Mesenchymal stem cell (in vitro differentiated cells and primary cell): Measurements from ENCODE around the gene UROS.

ENCODE experiments used
- DNase-seq: peaks from one replicate; pipeline ENCODE4 v3.0.0-alpha.2; 2013
- H2AFZ ChIP-seq: one replicate; pipeline ENCODE4 v1.6.1; 2013; ENCODE audit warnings: low read depth, mild to moderate bottlenecking, control low read depth, inconsistent platforms, low read length, moderate library complexity
- H2AK5ac ChIP-seq: 2 replicates; pipeline ENCODE4 v1.6.1; 2013; ENCODE audit warnings: low read length, moderate library complexity, mild to moderate bottlenecking, inconsistent platforms; ENCODE audit not compliant: severe bottlenecking
- H2BK120ac ChIP-seq: one replicate; pipeline ENCODE4 v1.6.1; 2013; ENCODE audit warnings: low read depth, mild to moderate bottlenecking, inconsistent platforms, low read length, moderate library complexity
- H2BK12ac ChIP-seq, 2 experiments: one replicate each; pipeline ENCODE4 v1.6.1; 2013; ENCODE audit warnings: inconsistent platforms in 2 of 2, low read length in 2 of 2, mild to moderate bottlenecking in 2 of 2, moderate library complexity in 2 of 2, control low read depth in 1 of 2
- H2BK15ac ChIP-seq: one replicate; pipeline ENCODE4 v1.6.1; 2013; ENCODE audit warnings: mild to moderate bottlenecking, low read depth, inconsistent platforms; ENCODE audit not compliant: poor library complexity, severe bottlenecking
- H2BK5ac ChIP-seq: 2 replicates; pipeline ENCODE4 v1.6.1; 2013; ENCODE audit warnings: low read depth, mild to moderate bottlenecking, low read length, control low read depth, inconsistent platforms; ENCODE audit not compliant: poor library complexity, severe bottlenecking
- H3K14ac ChIP-seq, 2 experiments: one replicate each; pipeline ENCODE4 v1.6.1; 2013; ENCODE audit warnings: inconsistent platforms in 2 of 2, low read length in 2 of 2, control low read depth in 1 of 2, mild to moderate bottlenecking in 1 of 2, moderate library complexity in 1 of 2
- H3K18ac ChIP-seq, 2 experiments: one replicate each; pipeline ENCODE4 v1.6.1; 2013; ENCODE audit warnings: inconsistent platforms in 2 of 2, low read length in 2 of 2, control low read depth in 1 of 2, low read depth in 1 of 2, mild to moderate bottlenecking in 1 of 2
- H3K23ac ChIP-seq, 2 experiments: one replicate each; pipeline ENCODE4 v1.6.1; 2013; ENCODE audit warnings: inconsistent platforms in 2 of 2, low read length in 2 of 2, mild to moderate bottlenecking in 2 of 2, moderate library complexity in 2 of 2, control low read depth in 1 of 2
- H3K27ac ChIP-seq: 2 replicates; pipeline ENCODE4 v1.5.1; 2013; ENCODE audit warnings: mild to moderate bottlenecking, moderate library complexity, low read length, control low read depth, inconsistent platforms; ENCODE audit not compliant: poor library complexity, severe bottlenecking
- H3K27me3 ChIP-seq, 2 experiments: 2 replicates each; pipeline versions ENCODE4 v1.6.1 to v1.7.0; 2013; ENCODE audit warnings: low read length in 2 of 2, mild to moderate bottlenecking in 2 of 2, moderate library complexity in 2 of 2, control low read depth in 1 of 2, inconsistent platforms in 1 of 2; ENCODE audit not compliant: control insufficient read depth in 1 of 2, insufficient read depth in 1 of 2
- H3K36me3 ChIP-seq, 2 experiments: 2 replicates each; pipeline versions ENCODE4 v1.6.1 to v1.7.0; 2013; ENCODE audit warnings: low read length in 2 of 2, control low read depth in 1 of 2, inconsistent platforms in 1 of 2, low read depth in 1 of 2, mild to moderate bottlenecking in 1 of 2; ENCODE audit not compliant: insufficient read depth in 2 of 2, control insufficient read depth in 1 of 2
- H3K4ac ChIP-seq, 2 experiments: one replicate each; pipeline ENCODE4 v1.6.1; 2013; ENCODE audit warnings: inconsistent platforms in 2 of 2, low read length in 2 of 2, mild to moderate bottlenecking in 2 of 2, moderate library complexity in 2 of 2, control low read depth in 1 of 2, low read depth in 1 of 2
- H3K4me1 ChIP-seq: 2 replicates; pipeline ENCODE4 v1.6.1; 2013; ENCODE audit warnings: low read depth, low read length, control low read depth; ENCODE audit not compliant: control insufficient read depth, insufficient read depth
- H3K4me2 ChIP-seq: 2 replicates; pipeline ENCODE4 v1.6.1; 2013; ENCODE audit warnings: low read length, mild to moderate bottlenecking, inconsistent platforms; ENCODE audit not compliant: poor library complexity, severe bottlenecking
- H3K4me3 ChIP-seq, 2 experiments: 2 replicates each; pipeline versions ENCODE4 v1.5.1 to v1.7.0; 2013; ENCODE audit warnings: low read length in 2 of 2, mild to moderate bottlenecking in 2 of 2, control low read depth in 1 of 2, low read depth in 1 of 2; ENCODE audit not compliant: insufficient read depth in 1 of 2
- H3K79me1 ChIP-seq: replicated peaks from 2 replicates; pipeline ENCODE4 v1.6.1; 2013; ENCODE audit warnings: mild to moderate bottlenecking, control low read depth, low read length, inconsistent platforms; ENCODE audit not compliant: poor library complexity, severe bottlenecking
- H3K9ac ChIP-seq: 2 replicates; pipeline ENCODE4 v1.7.0; 2013; ENCODE audit warnings: mild to moderate bottlenecking, low read length, moderate library complexity
- H3K9me3 ChIP-seq: 2 replicates; pipeline ENCODE4 v1.7.0; 2013; ENCODE audit warnings: mild to moderate bottlenecking, low read length; ENCODE audit not compliant: control insufficient read depth
- H4K8ac ChIP-seq: one replicate; pipeline ENCODE4 v1.6.1; 2013; ENCODE audit warnings: inconsistent platforms, mild to moderate bottlenecking, low read length, moderate library complexity
- H4K91ac ChIP-seq: one replicate; pipeline ENCODE4 v1.6.1; 2013; ENCODE audit warnings: mild to moderate bottlenecking, low read length, inconsistent platforms
- WGBS: methylation state at CpG from one replicate; pipeline ENCODE4 v1.1.7; 2013; ENCODE audit warnings: mixed read lengths; 5-methylcytosine and 5-hydroxymethylcytosine counted together

Gene UROS

GRCh38 chr10:125820701-125821100 lies 2.4 kb downstream of the UROS start:
- no peak overlapping the region for H2AFZ ChIP-seq
- no peak for DNase-seq
- H3K23ac ChIP-seq: no peak overlapping the region
- H4K91ac ChIP-seq: no peak overlapping the region
- H3K14ac ChIP-seq: no peak overlapping the region
- H3K4ac ChIP-seq: no peak overlapping the region
- H3K79me1 ChIP-seq: peaks cover 27% of the 10 kb centered on the region
- H3K9me3 ChIP-seq: no peaks in the 10 kb centered on the region
- no peak overlapping the region for H2BK120ac ChIP-seq
- H3K18ac ChIP-seq: no peak overlapping the region
- no peak overlapping the region for H3K9ac ChIP-seq
- H2BK12ac ChIP-seq: no peak overlapping the region
- no peak overlapping the region for H3K27ac ChIP-seq
- H3K27me3 ChIP-seq: no peaks in the 10 kb centered on the region
- no peak overlapping the region for H3K4me2 ChIP-seq
- H2AK5ac ChIP-seq: no peak overlapping the region
- H3K36me3 ChIP-seq: peaks cover 0 to 14% of the 10 kb centered on the region in 2 experiments
- H2BK15ac ChIP-seq: no peak overlapping the region
- WGBS: 50% methylated on average over 1 of the region's 1 CpG
- no peak overlapping the region for H4K8ac ChIP-seq
- peaks cover 9% of the 10 kb centered on the region for H3K4me1 ChIP-seq
- H3K4me3 ChIP-seq: no peak overlapping the region
- no peak overlapping the region for H2BK5ac ChIP-seq

- 87% methylated on average over 4 of the region's 6 CpGs for WGBS
- H3K9me3 ChIP-seq: no peaks in the 10 kb centered on the region
These were observed 5.6 kb downstream of the UROS start for GRCh38 chr10:125817337-125817946.

GRCh38 chr10:125816548-125816947 lies 6.5 kb downstream of the UROS start:
- no peak overlapping the region for H2BK120ac ChIP-seq
- no peak overlapping the region for H3K4ac ChIP-seq
- no peaks in the 10 kb centered on the region for H3K9me3 ChIP-seq
- no peak overlapping the region for H4K91ac ChIP-seq
- H4K8ac ChIP-seq: no peak overlapping the region
- H3K36me3 ChIP-seq: peaks cover 9 to 49% of the 10 kb centered on the region in 2 experiments
- H2BK12ac ChIP-seq: no peak overlapping the region
- H3K4me1 ChIP-seq: peaks cover under 1% of the 10 kb centered on the region
- no peak overlapping the region for H3K23ac ChIP-seq
- H3K4me3 ChIP-seq: no peak overlapping the region
- H3K79me1 ChIP-seq: peaks cover 21% of the 10 kb centered on the region
- no peak overlapping the region for H2BK15ac ChIP-seq
- no peak overlapping the region for H3K4me2 ChIP-seq
- DNase-seq: no peak
- H2BK5ac ChIP-seq: no peak overlapping the region
- no peak overlapping the region for H2AFZ ChIP-seq
- no peak overlapping the region for H3K18ac ChIP-seq
- H3K27me3 ChIP-seq: no peaks in the 10 kb centered on the region
- no peak overlapping the region for H2AK5ac ChIP-seq
- 100% methylated on average over 3 of the region's 4 CpGs for WGBS
- H3K27ac ChIP-seq: no peak overlapping the region
- H3K14ac ChIP-seq: no peak overlapping the region
- H3K9ac ChIP-seq: no peak overlapping the region

More at GRCh38 chr10:125817337-125817946, 5.6 kb downstream of the UROS start:
- no peak overlapping the region for H4K91ac ChIP-seq
- H2BK12ac ChIP-seq: no peak overlapping the region
- H3K4me2 ChIP-seq: no peak overlapping the region
- H3K36me3 ChIP-seq: peaks cover 9 to 42% of the 10 kb centered on the region in 2 experiments
- H4K8ac ChIP-seq: no peak overlapping the region
- H3K79me1 ChIP-seq: peaks cover 28% of the 10 kb centered on the region
- no peak overlapping the region for H3K4ac ChIP-seq
- H3K4me3 ChIP-seq: no peak overlapping the region
- no peak overlapping the region for H2AK5ac ChIP-seq
- no peak overlapping the region for H3K23ac ChIP-seq
- H3K27me3 ChIP-seq: no peaks in the 10 kb centered on the region
- H2BK120ac ChIP-seq: no peak overlapping the region
- no peak overlapping the region for H3K14ac ChIP-seq
- H2BK5ac ChIP-seq: no peak overlapping the region
- H2AFZ ChIP-seq: no peak overlapping the region
- H2BK15ac ChIP-seq: no peak overlapping the region
- no peak overlapping the region for H3K18ac ChIP-seq
- peaks cover 7% of the 10 kb centered on the region for H3K4me1 ChIP-seq
- DNase-seq: no peak
- H3K9ac ChIP-seq: no peak overlapping the region
- H3K27ac ChIP-seq: no peak overlapping the region

GRCh38 chr10:125815764-125816163 lies 7.3 kb downstream of the UROS start:
- Histone ChIP-seq H3K4me1 (no peaks in the 10 kb centered on the region), H3K4ac (no peak overlapping the region), H3K36me3 (peaks cover 9 to 57% of the 10 kb centered on the region in 2 experiments), H3K23ac (no peak overlapping the region), H4K91ac (no peak overlapping the region), H2BK12ac (no peak overlapping the region), H3K18ac (no peak overlapping the region), H2AK5ac (no peak overlapping the region), H2BK15ac (no peak overlapping the region), H3K9ac (no peak overlapping the region), H3K14ac (no peak overlapping the region), H3K79me1 (peaks cover 21% of the 10 kb centered on the region), H2BK5ac (no peak overlapping the region), H3K27ac (no peak overlapping the region), H2AFZ (no peak overlapping the region), H3K4me2 (no peak overlapping the region), H3K27me3 (no peaks in the 10 kb centered on the region), H3K9me3 (no peaks in the 10 kb centered on the region), H4K8ac (no peak overlapping the region), H3K4me3 (no peak overlapping the region), H2BK120ac (no peak overlapping the region)
- no peak for DNase-seq
- WGBS: 100% methylated on average over 1 of the region's 1 CpG
